Panc1 (cell line): ENCODE measurements around the gene LAG3. TPM values are rescaled to one million over a fixed set of nuclear protein-coding genes. Genes with fewer than 3 reads are reported as not detected.

Source experiments
- ATAC-seq: fragments of 200-7000 bp; cut with Tn5 transposase; 2 replicates; pipeline ENCODE4 v1.9.1; 2020; ENCODE audit warnings: mild to moderate bottlenecking, moderate library complexity
- BruUV-seq: library from RNA; stranded (reverse); fragments of 400-500 nt; replicated peaks from 2 replicates; lab custom pipeline; 2021; lab: Mats Ljungman, UMichigan
- CTCF ChIA-PET: fragments of 300-600 bp; sonication (Branson Sonifier 250); formaldehyde crosslinking; loops from one replicate; lab custom pipeline; 2022; ENCODE audit warnings: antibody characterized with exemption; lab: Charles Lee
- POLR2A ChIA-PET: fragments of 300-600 bp; sonication (Branson Sonifier 250); formaldehyde crosslinking; loops from one replicate; lab custom pipeline; 2022; ENCODE audit warnings: antibody characterized with exemption; lab: Charles Lee
- DNase-seq: peaks from one replicate; pipeline ENCODE4 v3.0.0-alpha.2; 2010; ENCODE audit warnings: low read depth, low spot score
- H3K27ac ChIP-seq: 2 replicates; pipeline ENCODE4 v1.5.1; 2011; ENCODE audit warnings: mild to moderate bottlenecking, low read length, inconsistent platforms
- H3K27me3 ChIP-seq: fragments of 200-500 bp; sonication (Bioruptor generic); 2 replicates; pipeline ENCODE4 v1.6.0; 2014; ENCODE audit warnings: low read length, inconsistent platforms; ENCODE audit not compliant: control insufficient read depth, insufficient read depth
- H3K36me3 ChIP-seq: fragments of 200-500 bp; sonication (Bioruptor generic); 2 replicates; pipeline ENCODE4 v1.5.1; 2014; ENCODE audit warnings: inconsistent platforms, mild to moderate bottlenecking, low read length, moderate library complexity; ENCODE audit not compliant: control insufficient read depth, insufficient read depth
- H3K4me1 ChIP-seq: 2 replicates; pipeline ENCODE4 v1.5.1; 2011; ENCODE audit warnings: inconsistent platforms, mild to moderate bottlenecking, low read length, moderate library complexity; ENCODE audit not compliant: control insufficient read depth, insufficient read depth
- H3K4me3 ChIP-seq, 2 experiments: 2 replicates each; pipeline ENCODE4 v1.5.1; 2011 to 2012; ENCODE audit warnings: low read depth in 2 of 2, low read length in 2 of 2, mild to moderate bottlenecking in 2 of 2, inconsistent platforms in 1 of 2, moderate library complexity in 1 of 2
- H3K9me3 ChIP-seq: fragments of 200-500 bp; sonication (Bioruptor generic); 2 replicates; pipeline ENCODE4 v1.5.1; 2014; ENCODE audit warnings: low read depth, mild to moderate bottlenecking, inconsistent platforms, low read length, moderate library complexity; ENCODE audit not compliant: control insufficient read depth, insufficient read depth
- POLR2AphosphoS5 ChIP-seq: IDR thresholded peaks from 2 replicates; pipeline ENCODE4 v1.6.1; 2012; ENCODE audit warnings: mild to moderate bottlenecking, low read depth, low read length, moderate library complexity
- REST ChIP-seq, 2 experiments: IDR thresholded peaks; 2 replicates each; pipeline ENCODE4 v1.6.1; 2011 to 2012; ENCODE audit warnings: low read depth in 2 of 2, control low read depth in 1 of 2, low read length in 1 of 2, mild to moderate bottlenecking in 1 of 2, moderate library complexity in 1 of 2; ENCODE audit not compliant: insufficient read depth in 1 of 2
- SIN3A ChIP-seq: IDR thresholded peaks from 2 replicates; pipeline ENCODE4 v1.6.1; 2012; ENCODE audit warnings: low read depth, mild to moderate bottlenecking, low read length, moderate library complexity, borderline replicate concordance; ENCODE audit not compliant: insufficient read depth
- TCF7L2 ChIP-seq: IDR thresholded peaks from 2 replicates; pipeline ENCODE4 v1.6.1; 2011; ENCODE audit warnings: mild to moderate bottlenecking, low read depth, low read length, inconsistent platforms
- in situ Hi-C: cut with HindIII; loops from 2 replicates; pipeline ENCODE4 v1.10.0; 2016; ENCODE audit warnings: low sequenced_read_pairs, low pct_unique_long_range_greater_than_20kb
- intact Hi-C: fragments of 100-400 bp; cut with micrococcal nuclease; formaldehyde crosslinking; loops from one replicate; pipeline ENCODE4 v1.10.0; 2022; ENCODE audit not compliant: unreplicated experiment
- total RNA-seq: library from RNA; stranded (reverse); gene quantifications from one replicate; pipeline ENCODE4 v1.2.1, GENCODE V29; 2021; ENCODE audit not compliant: unreplicated experiment
- TF ChIP-seq, protein P1 (sequence below): fragments of 450-650 bp; IDR thresholded peaks from 2 replicates; pipeline ENCODE4 v1.5.1; 2017; ENCODE audit warnings: mild to moderate bottlenecking

The LAG3 gene
- total RNA-seq, 1 experiment from 2014 or later = 2.7 TPM

DNA sequence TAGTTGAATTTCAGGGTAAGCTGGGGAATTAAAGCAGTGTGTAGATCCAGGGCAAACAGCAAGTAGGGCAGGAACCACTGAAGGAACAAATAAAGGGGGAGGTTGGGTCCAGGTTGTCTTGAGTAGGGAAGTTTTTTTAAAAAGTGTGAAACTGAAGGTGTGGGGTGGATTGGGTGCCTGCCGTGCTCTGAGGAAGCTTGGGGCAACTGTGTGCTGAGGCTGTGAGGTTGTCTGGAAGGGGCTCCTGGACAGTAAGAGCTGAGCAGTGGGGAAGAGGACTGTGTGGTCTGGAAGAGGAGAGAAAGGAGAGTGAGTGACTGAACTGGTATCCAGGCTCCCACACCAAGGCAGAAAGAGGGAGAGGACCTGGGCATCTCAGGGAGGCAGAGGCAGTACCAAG, 38.4 kb downstream of the LAG3 start:
- POLR2A ChIA-PET = interaction anchor here (0.7 kb wide), 1 partner anchor 205 kb away, joined by 14 read pairs; no protein-coding TSS in a partner anchor
- Histone ChIP-seq H3K36me3 (no peaks in the 10 kb centered on the region), H3K9me3 (no peaks in the 10 kb centered on the region), H3K27me3 (no peaks in the 10 kb centered on the region), H3K27ac (no peak overlapping the region), H3K4me3 (no peak overlapping the region), H3K4me1 (no peaks in the 10 kb centered on the region)
- DNase-seq (no peak), ATAC-seq (no peak)
- no TSS peak for BruUV-seq
- in situ Hi-C loops = no loop called here
- TF ChIP-seq SIN3A (no peak), POLR2AphosphoS5 (no peak), TCF7L2 (no peak), REST (IDR thresholded peaks at IDR 0.05; ENCODE audit: insufficient read depth in 1 of 2, low read depth in 2 of 2, low read length in 1 of 2) (no peak)
- TF ChIP-seq, protein P1, sequence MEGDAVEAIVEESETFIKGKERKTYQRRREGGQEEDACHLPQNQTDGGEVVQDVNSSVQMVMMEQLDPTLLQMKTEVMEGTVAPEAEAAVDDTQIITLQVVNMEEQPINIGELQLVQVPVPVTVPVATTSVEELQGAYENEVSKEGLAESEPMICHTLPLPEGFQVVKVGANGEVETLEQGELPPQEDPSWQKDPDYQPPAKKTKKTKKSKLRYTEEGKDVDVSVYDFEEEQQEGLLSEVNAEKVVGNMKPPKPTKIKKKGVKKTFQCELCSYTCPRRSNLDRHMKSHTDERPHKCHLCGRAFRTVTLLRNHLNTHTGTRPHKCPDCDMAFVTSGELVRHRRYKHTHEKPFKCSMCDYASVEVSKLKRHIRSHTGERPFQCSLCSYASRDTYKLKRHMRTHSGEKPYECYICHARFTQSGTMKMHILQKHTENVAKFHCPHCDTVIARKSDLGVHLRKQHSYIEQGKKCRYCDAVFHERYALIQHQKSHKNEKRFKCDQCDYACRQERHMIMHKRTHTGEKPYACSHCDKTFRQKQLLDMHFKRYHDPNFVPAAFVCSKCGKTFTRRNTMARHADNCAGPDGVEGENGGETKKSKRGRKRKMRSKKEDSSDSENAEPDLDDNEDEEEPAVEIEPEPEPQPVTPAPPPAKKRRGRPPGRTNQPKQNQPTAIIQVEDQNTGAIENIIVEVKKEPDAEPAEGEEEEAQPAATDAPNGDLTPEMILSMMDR = no peak
- intact Hi-C loops = no loop called here
- CTCF ChIA-PET = no interaction called here

DNA sequence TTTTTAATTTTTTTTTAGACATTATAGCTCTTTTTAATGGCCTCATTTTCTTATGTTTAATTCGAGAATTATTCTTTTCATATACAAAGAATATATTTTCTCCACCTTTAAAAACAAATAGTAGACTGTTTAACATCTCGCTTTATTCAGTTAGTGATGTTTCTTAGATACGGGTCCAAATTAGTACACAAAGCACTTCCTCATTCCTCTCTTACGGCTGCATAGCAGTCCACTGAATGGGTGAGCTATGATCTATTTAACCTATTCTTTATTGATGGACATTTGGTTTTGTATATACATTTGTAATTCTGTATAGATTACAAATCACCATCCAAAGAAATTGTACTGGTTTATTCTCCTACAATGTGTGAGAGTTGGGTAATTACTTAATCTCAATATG, 41.0 kb downstream of the LAG3 start:
- intact Hi-C loops = no loop called here
- H3K9me3 ChIP-seq = no peaks in the 10 kb centered on the region
- CTCF ChIA-PET = interaction anchor here (0.5 kb wide), 1 partner anchor 72 kb away, joined by 3 read pairs; no protein-coding TSS in a partner anchor
- in situ Hi-C loops = no loop called here
- POLR2A ChIA-PET = interaction anchor here (0.7 kb wide), 1 partner anchor 1401 kb away, joined by 5 read pairs; no protein-coding TSS in a partner anchor
- H3K27ac ChIP-seq = no peak overlapping the region
- TF ChIP-seq, protein P1 = no peak
- no peak for TF ChIP-seq SIN3A
- H3K36me3 ChIP-seq = no peaks in the 10 kb centered on the region
- DNase-seq = no peak
- ATAC-seq = no peak
- H3K4me3 ChIP-seq = no peak overlapping the region
- no TSS peak for BruUV-seq
- no peaks in the 10 kb centered on the region for H3K27me3 ChIP-seq
- H3K4me1 ChIP-seq = no peaks in the 10 kb centered on the region
